Retinal pigment epithelial cell (primary cell): ENCODE data around the gene DOK7.

Source experiments
- DNase-seq: peaks from one replicate; pipeline ENCODE4 v3.0.0-alpha.2; 2010; ENCODE audit warnings: low read depth
- H3K4me3 ChIP-seq: 2 replicates; pipeline ENCODE4 v1.5.1; 2011; ENCODE audit warnings: mild to moderate bottlenecking, low read length, control low read depth, moderate library complexity
- CTCF ChIP-seq: conservative IDR thresholded peaks from 2 replicates; pipeline ENCODE4 v1.5.1; 2011; ENCODE audit warnings: low read depth, low read length, control low read depth, inconsistent platforms

The DOK7 gene

GRCh38 chr4:3462790-3463415 is at the start of gene DOK7:
Gene DOK7, plus strand, starts transcription at chr4:3463306. Its CDS starts 70 bp downstream, at chr4:3463376.
- no peak for TF ChIP-seq CTCF
- DNase-seq = no peak
- peak within 1 kb of the TSS; percentile 62 for H3K4me3 ChIP-seq

DNA sequence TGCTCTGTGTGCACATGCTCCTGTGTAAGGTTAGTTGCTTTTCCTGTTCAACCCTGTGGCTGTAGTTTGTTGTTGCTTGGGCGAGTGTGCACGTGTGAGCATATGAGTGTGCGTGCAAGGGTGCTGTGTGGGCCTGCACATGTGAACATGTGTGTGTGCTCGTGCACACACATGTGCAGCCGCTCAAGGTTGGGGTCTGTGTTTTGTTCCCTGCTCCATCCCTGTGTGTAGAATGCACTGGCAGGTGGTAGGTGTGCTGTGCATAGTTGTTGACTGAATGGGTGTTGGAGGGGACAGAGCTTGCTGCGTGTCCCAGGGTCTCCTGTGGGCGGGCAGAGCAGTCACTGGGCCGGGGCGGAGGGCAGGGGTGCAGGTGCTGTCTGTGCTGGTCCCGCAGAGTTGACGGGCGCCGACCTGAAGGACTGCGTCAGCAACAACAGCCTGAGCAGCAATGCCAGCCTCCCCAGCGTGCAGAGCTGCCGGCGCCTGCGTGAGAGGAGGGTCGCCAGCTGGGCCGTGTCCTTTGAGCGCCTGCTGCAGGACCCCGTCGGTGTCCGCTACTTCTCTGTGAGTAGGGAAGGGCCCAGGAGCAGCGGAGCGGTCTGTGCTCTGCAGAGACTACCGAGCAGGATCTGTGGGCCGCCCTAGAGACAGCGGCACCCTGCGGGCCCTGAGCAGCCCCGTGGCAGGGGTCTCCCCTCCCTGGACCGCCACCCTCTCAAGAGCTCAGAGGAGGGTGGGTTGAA is 49.3 kb upstream of the DOK7 start:
- no peak overlapping the region for H3K4me3 ChIP-seq
- DNase-seq = no peak
- TF ChIP-seq CTCF = no peak

- H3K4me3 ChIP-seq = no peak overlapping the region
- DNase-seq = no peak
- no peak for TF ChIP-seq CTCF
These were observed 48.5 kb upstream of the DOK7 start for GRCh38 chr4:3414421-3415279.

DNA sequence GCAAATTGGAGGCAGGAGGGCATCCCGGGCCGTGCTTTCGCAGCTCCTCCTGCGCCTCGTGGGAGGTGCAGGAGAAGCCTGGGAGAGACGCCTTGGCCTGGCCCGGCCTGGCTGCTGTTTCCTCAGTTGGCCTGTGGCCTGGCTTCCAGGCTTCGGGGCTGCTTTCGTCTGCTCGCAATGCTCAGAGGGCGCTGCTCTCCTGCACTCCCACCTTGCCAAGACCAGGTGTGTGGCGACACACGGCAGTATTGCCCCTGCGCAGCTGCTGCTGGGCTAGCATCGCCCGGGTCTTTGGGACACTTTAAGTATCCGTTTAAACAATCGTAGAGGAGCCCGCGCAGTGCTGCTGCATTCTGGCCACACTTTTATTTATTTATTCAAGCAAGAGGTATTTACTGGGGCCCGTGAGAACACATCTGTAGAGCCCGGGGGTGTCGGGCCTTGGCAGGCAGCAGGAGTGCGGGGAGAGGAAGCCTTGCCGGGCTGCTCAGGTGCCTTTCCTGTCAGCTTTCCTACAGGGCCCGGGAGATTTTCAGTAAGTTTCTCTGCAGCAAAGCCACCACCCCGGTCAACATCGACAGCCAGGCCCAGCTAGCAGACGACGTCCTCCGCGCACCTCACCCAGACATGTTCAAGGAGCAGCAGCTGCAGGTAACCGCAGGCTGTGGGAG is 47.5 kb upstream of the DOK7 start:
- no peak for DNase-seq
- no peak overlapping the region for H3K4me3 ChIP-seq
- TF ChIP-seq CTCF = no peak

GRCh38 chr4:3416270-3416669 is 46.8 kb upstream of the DOK7 start:
- no peak overlapping the region for H3K4me3 ChIP-seq
- no peak for TF ChIP-seq CTCF
- no peak for DNase-seq

DNA sequence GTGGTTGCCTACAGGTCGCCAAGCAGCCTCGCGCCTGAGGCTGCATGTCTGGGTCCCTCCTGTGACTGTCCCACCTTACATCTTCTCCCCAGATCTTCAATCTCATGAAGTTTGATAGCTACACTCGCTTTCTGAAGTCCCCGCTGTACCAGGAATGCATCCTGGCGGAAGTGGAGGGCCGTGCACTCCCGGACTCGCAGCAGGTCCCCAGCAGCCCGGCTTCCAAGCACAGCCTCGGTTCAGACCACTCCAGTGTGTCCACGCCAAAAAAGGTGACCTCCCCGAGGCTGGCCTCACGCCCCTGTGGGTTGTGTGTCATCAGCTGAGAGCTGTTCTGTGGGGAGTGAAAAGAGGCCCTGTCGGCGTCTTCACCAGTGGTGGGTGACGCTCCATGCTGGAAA is 46.3 kb upstream of the DOK7 start:
- no peak for TF ChIP-seq CTCF
- DNase-seq = no peak
- H3K4me3 ChIP-seq = no peak overlapping the region
